ENCODE results near the gene ARAP1.
A peak's percentile ranks its signal among the peaks of the same experiment; 100 is the strongest.
"Not testable (repeated sequence)": the region's sequence is repeated elsewhere in the genome, so short reads cannot be mapped to it uniquely, and the experiment has no call there.

ARAP1 gene
- long read RNA-seq, donor 1, full-length matches to known transcripts = 3 of 8 reads
- long read RNA-seq, donor 1, partial matches to known transcripts = 5 of 8 reads
- long read RNA-seq, donor 1, other reads (novel, unspliced or antisense) = 0 of 8 reads
- long read RNA-seq, donor 2, full-length matches to known transcripts = 3 of 3 reads
- long read RNA-seq, donor 2, partial matches to known transcripts = 0 of 3 reads
- long read RNA-seq, donor 2, other reads (novel, unspliced or antisense) = 0 of 3 reads
- long read RNA-seq, donor 3, full-length matches to known transcripts = 3 of 8 reads
- long read RNA-seq, donor 3, partial matches to known transcripts = 5 of 8 reads
- long read RNA-seq, donor 3, other reads (novel, unspliced or antisense) = 0 of 8 reads
- long read RNA-seq, donor 4, full-length matches to known transcripts = 2 of 17 reads
- long read RNA-seq, donor 4, partial matches to known transcripts = 15 of 17 reads
- long read RNA-seq, donor 4, other reads (novel, unspliced or antisense) = 0 of 17 reads
- long read RNA-seq, donor 5, full-length matches to known transcripts = 2 of 2 reads
- long read RNA-seq, donor 5, partial matches to known transcripts = 0 of 2 reads
- long read RNA-seq, donor 5, other reads (novel, unspliced or antisense) = 0 of 2 reads
- long read RNA-seq, donor 6, full-length matches to known transcripts = 1 of 8 reads
- long read RNA-seq, donor 6, partial matches to known transcripts = 7 of 8 reads
- long read RNA-seq, donor 6, other reads (novel, unspliced or antisense) = 0 of 8 reads
- long read RNA-seq, donor 7, full-length matches to known transcripts = 4 of 20 reads
- long read RNA-seq, donor 7, partial matches to known transcripts = 16 of 20 reads
- long read RNA-seq, donor 7, other reads (novel, unspliced or antisense) = 0 of 20 reads
- long read RNA-seq, donor 8, full-length matches to known transcripts = 3 of 8 reads
- long read RNA-seq, donor 8, partial matches to known transcripts = 5 of 8 reads
- long read RNA-seq, donor 8, other reads (novel, unspliced or antisense) = 0 of 8 reads

DNA sequence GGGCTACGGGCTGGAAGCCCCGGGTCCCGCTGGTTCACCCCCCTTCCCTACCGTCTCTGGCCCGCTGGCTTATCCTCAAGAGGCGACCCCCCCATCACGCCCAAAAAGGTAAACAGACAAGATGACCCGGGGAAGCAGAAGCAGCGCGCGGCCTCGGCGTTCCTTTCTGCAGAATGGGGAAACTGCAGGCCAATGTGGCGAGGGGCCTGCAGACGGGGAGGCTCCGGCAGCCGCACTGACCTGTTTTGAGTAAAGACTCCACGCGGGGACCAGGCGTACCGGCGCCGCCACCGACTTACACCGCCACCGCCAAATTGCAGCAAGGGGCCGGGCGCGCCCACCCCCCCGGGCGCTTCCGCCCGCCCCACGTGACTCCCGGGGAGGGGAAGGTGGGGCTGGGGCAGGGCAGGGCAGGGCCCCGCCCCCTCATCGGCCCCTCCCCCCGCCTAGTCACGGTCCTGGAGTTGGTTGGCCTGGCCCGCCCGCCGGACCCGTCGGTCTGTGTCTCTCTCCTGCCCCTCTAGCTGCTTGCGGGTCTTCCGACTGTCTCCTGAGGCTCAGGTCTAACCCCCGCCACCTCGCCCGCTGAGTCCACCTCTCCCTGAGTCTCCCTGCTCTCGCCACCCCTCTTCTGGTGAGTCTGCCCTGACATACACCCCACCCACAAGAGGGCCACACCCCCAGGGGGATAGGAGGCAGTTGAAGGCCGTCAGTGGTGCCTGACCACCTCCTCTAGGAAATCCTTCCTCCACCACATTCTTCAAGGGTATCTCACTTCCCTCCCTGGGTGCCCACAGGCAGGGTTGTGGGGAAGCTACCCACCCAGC lies at the start of gene ARAP1:
Gene ARAP1, minus strand, starts transcription at position 321 of the 827 bp plus-strand sequence. CDS start 25,280 bp downstream, outside the sequence.
- DNase-seq = peak; percentile 74

- DNase-seq = no peak
These were observed 47.2 kb upstream of the ARAP1 start for GRCh38 chr11:72799441-72799840.

DNA sequence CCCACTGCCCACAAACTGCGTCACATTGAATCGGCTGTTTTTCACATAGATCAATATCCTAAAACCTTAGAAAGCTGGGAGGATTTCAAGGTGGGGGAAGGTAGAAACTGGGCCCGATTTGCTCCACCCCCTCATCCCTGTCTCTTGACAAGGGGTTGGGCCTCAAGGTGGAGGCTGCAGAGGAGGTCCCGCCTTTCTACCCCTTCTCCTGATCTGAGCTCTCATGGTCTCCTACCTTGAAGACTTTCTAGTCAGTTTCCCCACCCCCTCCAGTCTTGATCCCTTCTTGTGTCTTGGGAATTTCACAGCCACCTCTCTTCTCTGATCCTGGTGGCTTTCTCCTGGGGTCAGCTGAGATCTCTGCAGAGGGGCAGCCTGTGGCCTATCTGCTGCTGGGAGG lies 46.2 kb upstream of the ARAP1 start:
- DNase-seq = no peak

DNA sequence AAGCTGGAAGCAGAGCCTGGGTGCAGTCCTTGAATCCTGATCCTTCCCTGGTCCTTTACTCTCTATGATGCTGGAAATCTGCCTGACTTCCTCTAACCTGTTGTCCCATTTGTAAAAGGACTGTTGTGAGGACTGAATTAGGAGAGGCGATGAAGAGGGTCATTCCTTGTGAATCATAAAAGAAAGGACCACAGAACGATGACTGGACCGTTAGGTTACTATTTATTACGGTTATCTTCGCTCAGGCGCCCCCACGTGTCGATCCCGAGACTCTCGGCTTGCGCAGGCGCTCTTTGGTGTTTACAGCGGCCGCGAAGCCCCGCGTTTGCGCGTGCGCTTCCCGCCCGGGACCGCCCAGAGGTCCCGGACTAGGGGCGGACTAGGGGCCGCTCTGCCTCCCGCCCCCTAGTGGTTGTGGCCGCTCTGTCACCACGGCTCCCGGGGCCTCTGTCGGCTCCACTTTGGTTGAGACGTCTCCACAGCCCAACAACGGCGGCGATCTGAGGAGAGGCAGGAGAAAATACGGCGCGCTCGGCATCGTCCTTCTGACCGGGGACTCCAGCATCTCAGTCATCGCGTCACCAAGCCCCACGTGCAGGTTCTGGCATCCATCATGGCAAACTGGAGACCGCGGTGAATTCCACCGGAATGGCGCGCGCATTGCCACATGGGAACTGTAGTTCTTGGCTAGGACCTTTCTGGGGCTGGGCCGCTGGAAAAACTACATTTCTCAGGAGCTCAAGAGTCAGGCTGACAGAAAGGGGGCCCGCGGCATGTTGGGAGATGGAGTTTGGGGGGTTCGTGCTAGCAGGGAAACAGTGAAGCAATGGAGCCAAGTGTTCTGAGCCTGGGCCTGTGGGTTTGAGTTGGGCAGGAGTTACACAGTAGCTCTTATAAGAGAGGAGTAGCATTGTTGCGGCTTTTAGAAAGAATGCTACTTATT lies 41.5 kb upstream of the ARAP1 start, which contains the start of gene STARD10:
Gene STARD10, minus strand, starts transcription at position 623 of the 943 bp plus-strand sequence. CDS start 12,866 bp downstream, outside the sequence.
- DNase-seq = peak; percentile 100

DNA sequence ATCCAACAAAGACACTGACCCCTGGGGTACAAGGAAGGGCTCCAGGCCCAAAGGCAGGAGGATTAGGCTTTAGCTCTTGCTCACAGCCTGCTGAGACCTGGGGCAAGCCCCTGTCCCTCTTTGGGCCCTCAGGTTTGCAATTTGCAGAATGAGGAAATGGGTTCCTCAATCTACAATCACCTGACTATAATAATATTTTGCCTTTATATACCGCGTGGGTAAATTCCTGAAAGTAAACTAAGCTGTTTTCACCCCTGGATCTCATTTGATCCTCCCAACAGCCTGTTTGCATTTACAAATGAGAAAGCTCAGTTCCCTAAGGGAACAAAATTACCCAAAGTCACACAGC lies 40.8 kb upstream of the ARAP1 start:
- DNase-seq = no peak

- DNase-seq = no peak
These were observed 40.3 kb upstream of the ARAP1 start for GRCh38 chr11:72792437-72793021.

DNA sequence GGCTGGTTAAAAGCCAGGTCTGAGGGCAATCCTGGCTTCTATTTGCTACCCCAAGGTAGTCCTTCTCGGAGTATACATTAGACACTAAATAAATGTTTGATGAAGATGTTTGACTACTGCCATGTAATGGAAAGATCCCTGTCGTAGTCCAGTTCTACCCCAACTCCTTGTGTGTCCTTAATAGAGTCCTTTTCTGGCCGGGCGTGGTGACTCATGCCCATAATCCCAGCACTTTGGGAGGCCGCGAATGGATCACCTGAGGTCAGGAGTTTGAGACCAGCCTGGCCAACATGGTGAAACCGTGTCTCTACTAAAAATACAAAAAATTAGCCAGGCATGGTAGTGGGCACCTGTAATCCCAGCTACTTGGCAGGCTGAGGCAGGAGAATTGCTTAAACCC lies 39.0 kb upstream of the ARAP1 start:
- DNase-seq = not testable (repeated sequence)

GRCh38 chr11:72789493-72790131 lies 37.4 kb upstream of the ARAP1 start:
- no peak for DNase-seq

DNA sequence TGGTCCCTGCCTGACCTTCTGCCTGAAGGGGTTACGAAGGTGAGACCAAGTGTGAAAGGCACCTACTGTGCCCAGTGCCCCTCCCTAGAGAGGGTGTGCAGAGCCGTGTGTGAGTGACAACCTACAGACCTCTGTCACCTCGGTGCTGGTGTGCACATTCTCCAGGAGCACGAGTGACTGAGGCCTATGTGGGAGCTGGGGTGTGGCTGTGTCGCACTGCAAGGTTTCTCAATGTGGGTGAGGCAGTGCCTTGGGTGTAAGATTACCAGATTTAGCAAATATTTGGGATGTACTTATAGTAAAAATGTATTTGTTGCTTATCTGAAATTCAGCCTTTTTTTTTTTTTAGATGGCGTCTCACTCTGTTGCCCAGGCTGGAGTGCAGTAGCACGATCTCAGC lies 36.0 kb upstream of the ARAP1 start:
- no peak for DNase-seq

GRCh38 chr11:72787216-72788104 lies 35.3 kb upstream of the ARAP1 start:
- no peak for DNase-seq

GRCh38 chr11:72786305-72787215 lies 34.4 kb upstream of the ARAP1 start:
- DNase-seq = no peak

DNA sequence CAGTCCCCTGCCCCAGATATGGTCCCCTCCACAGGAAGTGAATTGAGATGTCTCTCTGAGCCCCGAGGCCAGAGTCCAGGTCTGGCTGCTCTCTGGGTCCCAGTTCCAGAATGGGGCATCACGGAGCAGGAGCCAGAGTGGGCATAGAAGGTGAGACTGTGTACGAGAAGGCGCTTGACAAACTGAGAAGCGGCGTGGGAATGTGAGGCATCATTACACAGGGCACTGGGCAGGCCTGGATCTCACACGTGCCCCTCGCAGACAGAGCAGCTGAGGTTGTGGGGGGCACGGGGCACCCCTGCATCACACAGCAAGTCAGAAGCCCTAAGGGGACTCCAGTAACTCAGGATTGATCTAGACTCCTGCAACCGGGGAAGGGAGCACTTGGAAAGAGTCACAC lies 32.5 kb upstream of the ARAP1 start:
- no peak for DNase-seq

DNA sequence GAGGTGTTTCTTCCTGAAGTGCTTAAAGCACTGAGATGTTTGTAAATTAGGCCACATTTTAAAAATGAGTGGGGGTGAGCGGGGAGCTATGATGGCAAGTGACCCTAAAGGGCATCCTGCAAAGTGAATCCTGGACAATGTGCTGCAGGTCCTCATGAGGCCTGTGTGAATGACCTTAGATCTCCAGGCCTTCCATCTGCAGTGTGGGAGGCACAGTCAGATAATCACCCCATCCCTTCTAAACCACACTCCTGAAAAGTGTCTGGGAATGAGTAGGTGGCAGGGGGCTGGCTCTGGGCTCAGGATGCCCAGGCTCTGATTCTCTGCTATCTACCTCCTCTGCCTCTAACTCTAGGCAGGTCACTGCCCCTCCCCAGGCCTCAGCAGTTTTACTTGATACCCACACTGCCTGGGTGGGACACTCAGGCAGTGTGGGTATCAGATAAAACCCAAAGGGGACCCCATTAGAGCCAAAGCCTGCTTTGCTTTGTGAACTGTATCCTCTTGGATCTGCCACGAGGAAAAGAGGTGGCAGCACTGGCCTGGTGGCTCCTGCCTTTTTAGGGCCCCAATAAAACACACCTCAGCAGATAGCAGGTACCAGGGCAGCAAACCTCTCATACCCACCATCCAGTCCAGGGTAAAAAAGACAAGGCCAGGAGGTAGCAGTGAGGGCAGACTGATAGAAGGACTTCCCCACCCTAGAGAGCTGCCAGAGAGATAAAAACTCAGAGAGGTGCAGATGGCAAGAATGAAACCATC lies 31.1 kb upstream of the ARAP1 start:
- DNase-seq = no peak

- peak; percentile 64 for DNase-seq
These were observed 30.1 kb upstream of the ARAP1 start for GRCh38 chr11:72782081-72782920.

DNA sequence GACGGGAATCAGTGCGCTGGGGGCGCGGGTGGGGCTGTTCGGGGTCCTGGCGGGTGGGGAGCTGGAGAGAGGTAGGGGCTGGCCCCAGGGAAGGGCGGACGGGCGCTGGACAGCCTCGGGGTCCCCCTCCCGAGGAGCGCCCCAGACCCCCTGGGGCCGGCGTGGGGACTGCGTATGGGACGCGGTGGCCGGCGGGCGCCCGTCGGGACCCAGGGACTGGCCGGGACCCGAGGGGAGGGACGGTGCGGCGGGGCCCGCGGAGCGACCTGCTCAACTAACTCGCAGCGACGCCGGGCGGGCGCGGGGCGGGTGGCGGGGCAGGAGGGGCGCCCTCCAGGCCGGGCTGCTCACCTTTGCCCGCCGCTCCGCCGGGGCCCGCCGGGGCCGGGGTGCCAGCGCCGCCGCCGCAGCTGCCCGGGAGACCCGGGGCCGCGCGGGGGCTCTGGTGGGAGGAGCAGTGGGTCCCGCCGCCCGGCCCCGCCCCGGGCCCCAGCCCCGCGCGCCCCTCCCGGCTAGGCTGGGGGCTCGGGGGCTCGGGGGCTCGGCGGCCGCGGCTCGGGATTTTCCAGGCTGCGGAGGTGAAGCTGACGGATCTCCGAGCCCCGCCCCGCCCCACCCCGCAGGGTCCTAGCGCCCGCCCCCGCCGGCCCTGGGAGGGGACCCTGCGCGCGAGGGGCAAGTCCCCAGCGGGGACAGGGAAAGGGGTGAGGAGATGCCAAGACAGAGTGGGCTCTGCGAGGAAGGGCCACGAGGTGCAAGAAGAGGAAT lies 29.3 kb upstream of the ARAP1 start:
- peak; percentile 57 for DNase-seq

- peak; percentile 47 for DNase-seq
These were observed 28.8 kb upstream of the ARAP1 start for GRCh38 chr11:72781063-72781312.
